C4-2B (cell line): ENCODE results near the gene NAPB.

Experiments used
- ZFX ChIP-seq: fragments of 450-650 bp; IDR thresholded peaks from 2 replicates; pipeline ENCODE4 v1.6.1; 2017
- TF ChIP-seq, protein P1 (sequence below): fragments of 450-650 bp; conservative IDR thresholded peaks from 2 replicates; pipeline ENCODE4 v1.5.1; 2017; ENCODE audit warnings: mild to moderate bottlenecking

DNA sequence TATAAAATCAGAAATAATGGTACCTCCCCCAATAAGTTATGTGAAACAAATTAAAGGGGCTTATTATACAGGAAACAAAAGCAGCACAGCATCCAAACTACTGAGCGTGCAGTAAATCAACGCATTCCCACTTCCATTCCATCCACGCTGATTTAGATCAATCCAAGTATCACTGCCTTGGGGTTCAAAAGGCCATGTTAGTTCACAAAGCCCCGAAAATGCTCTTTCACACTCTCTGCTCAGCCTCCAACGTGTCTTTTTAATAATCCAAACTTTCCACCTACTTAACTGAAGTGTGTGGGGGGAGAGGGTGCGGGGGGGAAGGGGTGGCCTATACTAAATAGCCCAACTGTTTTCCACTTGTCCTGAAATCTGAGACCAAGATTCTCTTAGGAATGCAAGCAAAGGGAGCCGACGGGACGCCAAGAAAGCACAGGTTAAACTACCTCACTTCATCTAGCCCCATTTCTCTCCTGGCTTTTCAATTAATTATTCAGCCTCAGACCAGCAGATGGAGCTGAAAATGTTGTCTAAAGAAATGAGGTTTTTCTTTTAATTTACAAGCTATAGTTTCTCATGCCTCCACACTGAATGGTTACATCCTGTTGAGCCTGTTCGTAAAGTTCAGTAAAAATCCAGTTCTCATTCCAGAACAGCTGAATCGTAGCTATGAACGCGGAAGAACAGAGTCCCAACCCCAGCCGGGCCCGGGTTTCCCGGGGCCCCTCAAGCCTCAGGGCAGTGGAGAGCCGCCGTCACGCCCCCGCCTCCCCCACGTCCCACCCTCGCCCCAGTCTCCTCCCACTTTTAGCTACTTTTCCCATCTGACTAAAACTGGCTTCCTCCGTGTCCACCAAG lies 71.7 kb downstream of the NAPB start:
- TF ChIP-seq ZFX = no peak
- TF ChIP-seq, protein P1, sequence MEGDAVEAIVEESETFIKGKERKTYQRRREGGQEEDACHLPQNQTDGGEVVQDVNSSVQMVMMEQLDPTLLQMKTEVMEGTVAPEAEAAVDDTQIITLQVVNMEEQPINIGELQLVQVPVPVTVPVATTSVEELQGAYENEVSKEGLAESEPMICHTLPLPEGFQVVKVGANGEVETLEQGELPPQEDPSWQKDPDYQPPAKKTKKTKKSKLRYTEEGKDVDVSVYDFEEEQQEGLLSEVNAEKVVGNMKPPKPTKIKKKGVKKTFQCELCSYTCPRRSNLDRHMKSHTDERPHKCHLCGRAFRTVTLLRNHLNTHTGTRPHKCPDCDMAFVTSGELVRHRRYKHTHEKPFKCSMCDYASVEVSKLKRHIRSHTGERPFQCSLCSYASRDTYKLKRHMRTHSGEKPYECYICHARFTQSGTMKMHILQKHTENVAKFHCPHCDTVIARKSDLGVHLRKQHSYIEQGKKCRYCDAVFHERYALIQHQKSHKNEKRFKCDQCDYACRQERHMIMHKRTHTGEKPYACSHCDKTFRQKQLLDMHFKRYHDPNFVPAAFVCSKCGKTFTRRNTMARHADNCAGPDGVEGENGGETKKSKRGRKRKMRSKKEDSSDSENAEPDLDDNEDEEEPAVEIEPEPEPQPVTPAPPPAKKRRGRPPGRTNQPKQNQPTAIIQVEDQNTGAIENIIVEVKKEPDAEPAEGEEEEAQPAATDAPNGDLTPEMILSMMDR = peak; percentile 45
